Liver (tissue), 9 donors: ENCODE data around the gene CYP3A4. TPM values are rescaled to one million over a fixed set of nuclear protein-coding genes. Genes with fewer than 3 reads are reported as not detected.
A peak's percentile ranks its signal among the peaks of the same experiment; 100 is the strongest.
"Not testable (repeated sequence)": the region's sequence is repeated elsewhere in the genome, so short reads cannot be mapped to it uniquely, and the experiment has no call there.

Source experiments
- DNase-seq: peaks from one replicate; pipeline ENCODE4 v3.0.0-alpha.2; 2017; ENCODE audit warnings: low spot score
- H3K27ac ChIP-seq, 2 donors: one replicate each; pipeline ENCODE4 v1.7.0; 2013; ENCODE audit warnings: inconsistent platforms in 2 of 2, low read length in 2 of 2, control low read depth in 1 of 2, low read depth in 1 of 2, mild to moderate bottlenecking in 1 of 2
- H3K27me3 ChIP-seq, 4 donors: one replicate each; pipeline versions ENCODE4 v1.6.1 to v1.7.0; 2013; ENCODE audit warnings: low read length in 3 of 4, inconsistent platforms in 1 of 4, mild to moderate bottlenecking in 1 of 4, moderate library complexity in 1 of 4; ENCODE audit not compliant: control insufficient read depth in 4 of 4, insufficient read depth in 4 of 4
- H3K36me3 ChIP-seq, 4 donors: one replicate each; pipeline versions ENCODE4 v1.6.1 to v1.7.0; 2013; ENCODE audit warnings: low read length in 3 of 4, mild to moderate bottlenecking in 3 of 4, low read depth in 1 of 4, moderate library complexity in 1 of 4; ENCODE audit not compliant: control insufficient read depth in 4 of 4, insufficient read depth in 3 of 4
- H3K4me1 ChIP-seq, 4 donors: one replicate each; pipeline versions ENCODE4 v1.6.1 to v1.7.0; 2013; ENCODE audit warnings: low read length in 3 of 4, mild to moderate bottlenecking in 3 of 4, moderate library complexity in 1 of 4; ENCODE audit not compliant: control insufficient read depth in 4 of 4, insufficient read depth in 4 of 4
- H3K4me3 ChIP-seq, 3 donors: one replicate each; pipeline versions ENCODE4 v1.6.1 to v1.7.0; 2013; ENCODE audit warnings: low read length in 3 of 3, control low read depth in 1 of 3, low read depth in 1 of 3, mild to moderate bottlenecking in 1 of 3
- H3K9ac ChIP-seq, 2 donors: one replicate each; pipeline ENCODE4 v1.7.0; 2013; ENCODE audit warnings: low read length in 2 of 2, mild to moderate bottlenecking in 2 of 2, moderate library complexity in 2 of 2, control low read depth in 1 of 2, low read depth in 1 of 2
- H3K9me3 ChIP-seq, 4 donors: one replicate each; pipeline versions ENCODE4 v1.6.1 to v1.7.0; 2013; ENCODE audit warnings: low read length in 3 of 4; ENCODE audit not compliant: control insufficient read depth in 4 of 4
- CTCF ChIP-seq: fragments of 150-350 bp; IDR thresholded peaks from 2 replicates; pipeline ENCODE4 v1.5.1; 2017; ENCODE audit warnings: improper control_type of control experiment, low read depth, low read length; ENCODE audit not compliant: missing input control
- EGR1 ChIP-seq, 2 donors: IDR thresholded peaks; 2 replicates each; pipeline ENCODE4 v1.6.1; 2016 to 2018; ENCODE audit warnings: antibody characterized with exemption in 2 of 2, low read depth in 2 of 2
- FOXA1 ChIP-seq: IDR thresholded peaks from 2 replicates; pipeline ENCODE4 v1.6.1; 2016; ENCODE audit warnings: antibody characterized with exemption
- FOXA2 ChIP-seq: IDR thresholded peaks from 2 replicates; pipeline ENCODE4 v1.6.1; 2016; ENCODE audit warnings: antibody characterized with exemption
- GABPA ChIP-seq, 2 donors: IDR thresholded peaks in 1 of 2; conservative IDR thresholded peaks in 1 of 2; 2 replicates each; pipeline ENCODE4 v1.6.1; 2016; ENCODE audit warnings: antibody characterized with exemption in 2 of 2, mild to moderate bottlenecking in 1 of 2, moderate library complexity in 1 of 2
- HNF4A ChIP-seq, 2 donors: conservative IDR thresholded peaks; 2 replicates each; pipeline ENCODE4 v1.6.1; 2016; ENCODE audit warnings: antibody characterized with exemption in 2 of 2, mild to moderate bottlenecking in 2 of 2
- HNF4G ChIP-seq: IDR thresholded peaks from 2 replicates; pipeline ENCODE4 v1.6.1; 2016; ENCODE audit warnings: antibody characterized with exemption
- JUND ChIP-seq, 2 donors: IDR thresholded peaks; 2 replicates each; pipeline ENCODE4 v1.6.1; 2016; ENCODE audit warnings: antibody characterized with exemption in 2 of 2
- NR2F2 ChIP-seq: IDR thresholded peaks from 2 replicates; pipeline ENCODE4 v1.6.1; 2016; ENCODE audit warnings: antibody characterized with exemption
- RAD21 ChIP-seq, 2 donors: IDR thresholded peaks; 2 replicates each; pipeline ENCODE4 v1.6.1; 2016; ENCODE audit warnings: antibody characterized with exemption in 2 of 2, mild to moderate bottlenecking in 2 of 2
- REST ChIP-seq: IDR thresholded peaks from 2 replicates; pipeline ENCODE4 v1.6.1; 2016; ENCODE audit warnings: antibody characterized with exemption, mild to moderate bottlenecking
- RXRA ChIP-seq, 2 donors: IDR thresholded peaks; 2 replicates each; pipeline ENCODE4 v1.6.1; 2017 to 2018; ENCODE audit warnings: antibody characterized with exemption in 2 of 2, mild to moderate bottlenecking in 1 of 2
- SP1 ChIP-seq: IDR thresholded peaks from 2 replicates; pipeline ENCODE4 v1.6.1; 2018; ENCODE audit warnings: antibody characterized with exemption, mild to moderate bottlenecking
- TAF1 ChIP-seq: conservative IDR thresholded peaks from 2 replicates; pipeline ENCODE4 v1.6.1; 2016; ENCODE audit warnings: antibody characterized with exemption, mild to moderate bottlenecking
- YY1 ChIP-seq: IDR thresholded peaks from 2 replicates; pipeline ENCODE4 v1.6.1; 2016; ENCODE audit warnings: antibody characterized with exemption, mild to moderate bottlenecking
- WGBS: extraction: QIAGEN DNeasy Blood & Tissue Kit; methylation state at CpG from one replicate; pipeline ENCODE4 v1.1.7; 2013; 5-methylcytosine and 5-hydroxymethylcytosine counted together
- polyA plus RNA-seq, 2 donors: library from polyadenylated mRNA; stranded (reverse) in 1 of 2; unstranded in 1 of 2; fragments of 200-250 nt in 1 of 2; fragments of >200 nt in 1 of 2; fragmentation: Nextera tagmentation in 1 of 2; extraction: Ambion mirVana in 1 of 2; gene quantifications; one replicate each; pipeline versions ENCODE4 v1.2.1 to v1.2.3, GENCODE V29; 2013 to 2015
- total RNA-seq, 2 donors: library from RNA; depleted of rRNA; stranded (reverse); fragments of >200 nt; gene quantifications; one replicate each; pipeline ENCODE4 v1.2.3, GENCODE V29; 2014
- TF ChIP-seq, protein P1 (sequence below): IDR thresholded peaks from 2 replicates; pipeline ENCODE4 v1.6.1; 2016; ENCODE audit warnings: antibody characterized with exemption
- TF ChIP-seq, protein P2 (sequence below): IDR thresholded peaks from 2 replicates; pipeline ENCODE4 v1.6.1; 2016; ENCODE audit warnings: antibody characterized with exemption
- TF ChIP-seq, protein P3 (sequence below): IDR thresholded peaks from 2 replicates; pipeline ENCODE4 v1.6.1; 2016; ENCODE audit warnings: antibody characterized with exemption
- donor health status: healthy.
- donor health status: healthy.
- donor health status: healthy.
- donor health status: healthy.
- donor health status: healthy.

CYP3A4 gene
- total and polyA plus RNA-seq, 4 donors = 0.51 to 1,082 (median 289) TPM

GRCh38 chr7:99772565-99772964, 11.4 kb downstream of the CYP3A4 start:
- Histone ChIP-seq H3K4me1 (peaks cover 0 to 5% (median under 1%) of the 10 kb centered on the region in 4 donors), H3K27me3 (no peaks in the 10 kb centered on the region), H3K9ac (no peak overlapping the region), H3K4me3 (no peak overlapping the region), H3K9me3 (no peaks in the 10 kb centered on the region), H3K36me3 (peaks cover 0 to 13% (median 2%) of the 10 kb centered on the region in 4 donors), H3K27ac (peak overlapping the region; percentile 5 to 69)
- 30% methylated on average over 1 of the region's 1 CpG for WGBS
- no peak for DNase-seq
- TF ChIP-seq, protein P1, sequence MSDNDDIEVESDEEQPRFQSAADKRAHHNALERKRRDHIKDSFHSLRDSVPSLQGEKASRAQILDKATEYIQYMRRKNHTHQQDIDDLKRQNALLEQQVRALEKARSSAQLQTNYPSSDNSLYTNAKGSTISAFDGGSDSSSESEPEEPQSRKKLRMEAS = peak; percentile 14
- TF ChIP-seq, protein P2, sequence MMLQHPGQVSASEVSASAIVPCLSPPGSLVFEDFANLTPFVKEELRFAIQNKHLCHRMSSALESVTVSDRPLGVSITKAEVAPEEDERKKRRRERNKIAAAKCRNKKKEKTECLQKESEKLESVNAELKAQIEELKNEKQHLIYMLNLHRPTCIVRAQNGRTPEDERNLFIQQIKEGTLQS = no peak
- TF ChIP-seq YY1 = peak; percentile 44
- peak; percentile 15 for TF ChIP-seq TAF1
- no peak for TF ChIP-seq EGR1 (IDR thresholded peaks at IDR 0.05; ENCODE audit: low read depth in 2 of 2)
- TF ChIP-seq FOXA2 = peak; percentile 47
- peak; percentile 19 to 52 for TF ChIP-seq RAD21 (IDR thresholded peaks at IDR 0.05)
- peak; percentile 42 for TF ChIP-seq SP1
- TF ChIP-seq JUND (IDR thresholded peaks at IDR 0.05) = peak; percentile 13 to 25
- no peak for TF ChIP-seq CTCF
- no peak for TF ChIP-seq GABPA (IDR thresholded peaks at IDR 0.05 in 1 of 2, conservative IDR thresholded peaks at IDR 0.05 in 1 of 2)
- no peak for TF ChIP-seq NR2F2
- TF ChIP-seq, protein P3, sequence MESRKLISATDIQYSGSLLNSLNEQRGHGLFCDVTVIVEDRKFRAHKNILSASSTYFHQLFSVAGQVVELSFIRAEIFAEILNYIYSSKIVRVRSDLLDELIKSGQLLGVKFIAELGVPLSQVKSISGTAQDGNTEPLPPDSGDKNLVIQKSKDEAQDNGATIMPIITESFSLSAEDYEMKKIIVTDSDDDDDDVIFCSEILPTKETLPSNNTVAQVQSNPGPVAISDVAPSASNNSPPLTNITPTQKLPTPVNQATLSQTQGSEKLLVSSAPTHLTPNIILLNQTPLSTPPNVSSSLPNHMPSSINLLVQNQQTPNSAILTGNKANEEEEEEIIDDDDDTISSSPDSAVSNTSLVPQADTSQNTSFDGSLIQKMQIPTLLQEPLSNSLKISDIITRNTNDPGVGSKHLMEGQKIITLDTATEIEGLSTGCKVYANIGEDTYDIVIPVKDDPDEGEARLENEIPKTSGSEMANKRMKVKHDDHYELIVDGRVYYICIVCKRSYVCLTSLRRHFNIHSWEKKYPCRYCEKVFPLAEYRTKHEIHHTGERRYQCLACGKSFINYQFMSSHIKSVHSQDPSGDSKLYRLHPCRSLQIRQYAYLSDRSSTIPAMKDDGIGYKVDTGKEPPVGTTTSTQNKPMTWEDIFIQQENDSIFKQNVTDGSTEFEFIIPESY = peak; percentile 44
- TF ChIP-seq RXRA (IDR thresholded peaks at IDR 0.05) = peak; percentile 60 to 65
- TF ChIP-seq HNF4A (conservative IDR thresholded peaks at IDR 0.05) = peak; percentile 83 to 85
- TF ChIP-seq REST = peak; percentile 17
- peak; percentile 83 for TF ChIP-seq HNF4G
- peak; percentile 23 for TF ChIP-seq FOXA1

DNA sequence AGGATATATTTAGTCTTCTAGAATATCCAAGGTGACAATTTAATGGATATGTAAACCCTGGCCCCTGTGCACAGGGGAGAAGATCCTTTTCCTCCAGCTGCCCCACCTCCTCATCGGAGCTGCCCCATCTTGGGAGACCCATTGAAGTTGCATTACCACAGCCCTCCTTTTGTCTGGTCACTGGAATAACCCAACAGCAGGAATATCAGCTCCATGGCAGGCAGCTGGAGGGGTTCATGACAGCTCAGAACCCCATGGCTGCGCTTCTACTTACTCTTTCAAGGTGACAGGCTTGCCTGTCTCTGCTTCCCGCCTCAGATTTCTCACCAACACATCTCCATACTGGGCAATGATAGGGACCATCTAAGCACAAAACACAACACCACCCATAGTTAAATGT, 14.5 kb downstream of the CYP3A4 start:
- WGBS = 96% methylated on average over 3 of the region's 3 CpGs
- not testable (repeated sequence) for H3K9ac ChIP-seq, H3K4me1 ChIP-seq, H3K27ac ChIP-seq, H3K4me3 ChIP-seq, H3K9me3 ChIP-seq, H3K27me3 ChIP-seq, DNase-seq
- peaks cover 0 to 35% (median 9%) of the 10 kb centered on the region in 4 donors for H3K36me3 ChIP-seq
